Activated CD4-positive, CD25-positive, alpha-beta regulatory T cell (primary cell): Measurements from ENCODE around the gene AK4.
"Not testable (repeated sequence)": the region's sequence is repeated elsewhere in the genome, so short reads cannot be mapped to it uniquely, and the experiment has no call there.

Experiments
- DNase-seq, 4 experiments: peaks; one replicate each; lab custom pipeline; 2025; lab: John Stamatoyannopoulos, UW

The AK4 gene

DNA sequence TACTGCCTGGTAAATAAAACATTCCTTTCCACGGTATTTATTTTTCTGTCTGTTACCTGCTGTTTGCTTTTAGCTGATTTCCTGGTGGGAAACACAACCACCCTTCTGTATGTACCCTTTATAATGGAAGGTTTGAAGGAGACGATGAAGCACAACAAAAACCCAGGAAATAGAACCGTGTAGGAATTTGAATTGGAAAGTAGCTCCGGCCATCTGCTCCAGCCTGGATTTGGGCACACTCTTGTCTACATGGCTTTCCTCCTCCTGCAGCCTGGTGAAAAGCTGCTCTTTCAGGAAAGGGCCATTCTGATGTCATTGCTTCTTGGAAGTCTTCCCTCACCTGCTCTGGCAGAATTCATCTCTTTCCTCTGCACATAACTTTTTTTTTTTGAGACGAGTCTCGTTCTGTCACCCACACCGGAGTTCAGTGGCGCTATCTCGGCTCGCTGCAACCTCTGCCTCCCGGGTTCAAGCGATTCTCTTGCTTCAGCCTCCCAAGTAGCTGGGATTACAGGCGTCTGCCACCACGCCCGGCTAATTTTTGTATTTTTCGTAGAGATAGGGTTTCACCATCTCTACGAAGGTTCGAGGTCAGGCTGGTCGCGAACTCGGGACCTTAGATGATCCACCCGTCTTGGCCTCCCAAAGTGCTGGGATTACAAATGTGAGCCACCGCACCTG is 2.7 kb downstream of the AK4 start:
- DNase-seq, result no peak

DNA sequence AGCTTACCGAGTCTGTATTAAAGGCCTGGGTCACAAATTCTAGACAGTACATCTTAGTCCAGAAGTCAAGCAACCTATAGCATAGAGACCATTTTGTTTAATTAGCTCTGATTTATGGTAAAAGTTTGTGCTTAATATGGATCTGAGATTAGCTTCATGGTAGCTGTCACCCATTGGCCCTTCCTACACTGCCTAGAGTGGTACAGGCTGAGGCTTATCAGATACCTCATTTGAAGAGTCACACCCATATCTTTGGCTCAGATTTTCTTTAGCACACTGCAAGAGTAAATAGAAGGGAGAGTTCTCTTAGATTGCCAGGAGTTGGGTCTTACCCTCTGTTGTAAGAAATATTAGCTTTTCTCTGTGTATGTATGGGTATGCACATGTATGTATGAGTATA is 3.6 kb downstream of the AK4 start:
- DNase-seq, result no peak

DNA sequence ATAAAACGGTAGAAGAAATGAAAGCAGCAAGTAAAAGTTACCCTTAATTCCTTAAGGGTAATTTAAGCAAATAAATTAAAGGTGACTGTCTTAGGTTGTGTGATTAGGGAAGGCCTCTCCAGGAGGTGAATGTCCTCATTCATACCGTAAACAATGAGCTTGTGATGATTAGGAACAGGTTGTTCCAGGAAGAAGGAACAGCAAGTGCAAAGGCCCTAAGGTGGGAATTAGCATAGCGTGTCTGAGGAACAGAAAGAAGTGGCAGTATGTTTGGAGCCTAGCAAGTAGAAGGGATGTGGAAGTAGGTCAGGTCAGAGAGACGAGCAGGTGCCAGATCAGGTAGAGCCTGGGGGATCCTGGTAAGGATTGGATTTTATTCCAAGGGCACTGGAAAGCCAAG is 5.6 kb downstream of the AK4 start:
- no peak for DNase-seq

DNA sequence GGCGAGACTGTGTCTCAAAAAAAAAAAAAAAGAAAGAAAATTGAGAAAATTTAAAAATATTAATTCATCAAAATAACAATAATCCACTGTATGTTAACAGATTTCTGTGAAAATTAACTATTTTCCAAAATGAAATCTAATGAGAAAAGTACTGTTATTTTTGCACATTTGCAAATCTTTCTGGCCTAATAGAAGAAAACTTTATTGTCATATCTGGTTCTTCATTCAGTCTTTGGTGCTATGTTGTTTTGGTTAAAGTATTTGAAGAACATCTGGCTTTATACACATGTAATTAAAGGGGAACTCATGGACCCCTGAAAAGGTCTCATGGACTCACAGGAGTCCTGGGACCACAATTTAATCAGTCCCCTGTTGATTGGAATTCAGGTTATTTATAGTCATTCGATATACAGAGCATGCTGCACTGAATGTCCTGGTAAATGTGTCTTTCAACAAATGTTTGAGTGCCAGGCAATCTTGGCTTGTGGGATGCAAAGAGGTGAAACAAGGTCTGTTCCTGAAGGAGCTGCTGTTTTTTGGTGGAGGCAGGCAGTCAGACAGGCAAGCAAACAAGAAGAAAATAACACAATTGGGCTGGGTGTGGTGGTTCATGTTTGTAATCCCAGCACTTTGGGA is 9.0 kb downstream of the AK4 start:
- no peak for DNase-seq

DNA sequence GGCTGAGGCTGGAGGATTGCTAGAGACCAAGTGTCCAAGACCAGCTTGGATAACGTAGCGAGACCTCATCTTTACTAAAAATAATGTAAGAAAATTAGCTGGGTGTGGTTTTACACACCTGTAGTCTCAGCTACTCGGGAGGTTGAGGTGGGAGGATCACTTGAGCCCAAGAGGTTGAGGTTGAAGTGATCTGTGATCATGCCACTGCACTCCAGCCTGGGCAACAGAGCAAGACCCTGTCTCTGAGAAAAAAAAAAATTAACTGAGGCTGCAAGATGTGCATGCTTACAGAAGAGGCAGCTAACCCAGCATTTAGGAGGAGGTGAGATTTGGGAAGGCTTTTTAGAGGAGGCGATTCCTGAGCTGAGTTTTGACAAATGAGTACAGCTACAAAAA is 9.5 kb downstream of the AK4 start:
- DNase-seq, result no peak

DNA sequence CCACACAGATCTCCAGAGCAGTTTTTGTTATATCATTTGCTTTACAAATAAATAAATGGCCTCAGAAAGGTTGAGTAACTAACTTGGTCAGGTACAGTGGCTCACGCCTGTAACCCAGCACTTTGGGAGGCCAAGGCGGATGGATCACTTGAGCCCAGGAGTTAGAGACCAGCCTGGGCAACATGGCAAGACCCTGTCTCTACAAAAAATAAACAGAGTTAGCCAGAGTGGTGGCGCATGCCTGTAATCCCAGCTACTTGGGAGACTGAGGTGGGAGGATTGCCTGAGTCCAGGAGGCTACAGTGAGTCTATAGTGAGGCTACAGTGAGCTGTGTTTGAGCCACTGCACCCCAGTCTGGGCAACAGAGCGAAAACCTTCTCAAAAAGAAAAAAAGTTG is 11.3 kb downstream of the AK4 start:
- not testable (repeated sequence) for DNase-seq

DNA sequence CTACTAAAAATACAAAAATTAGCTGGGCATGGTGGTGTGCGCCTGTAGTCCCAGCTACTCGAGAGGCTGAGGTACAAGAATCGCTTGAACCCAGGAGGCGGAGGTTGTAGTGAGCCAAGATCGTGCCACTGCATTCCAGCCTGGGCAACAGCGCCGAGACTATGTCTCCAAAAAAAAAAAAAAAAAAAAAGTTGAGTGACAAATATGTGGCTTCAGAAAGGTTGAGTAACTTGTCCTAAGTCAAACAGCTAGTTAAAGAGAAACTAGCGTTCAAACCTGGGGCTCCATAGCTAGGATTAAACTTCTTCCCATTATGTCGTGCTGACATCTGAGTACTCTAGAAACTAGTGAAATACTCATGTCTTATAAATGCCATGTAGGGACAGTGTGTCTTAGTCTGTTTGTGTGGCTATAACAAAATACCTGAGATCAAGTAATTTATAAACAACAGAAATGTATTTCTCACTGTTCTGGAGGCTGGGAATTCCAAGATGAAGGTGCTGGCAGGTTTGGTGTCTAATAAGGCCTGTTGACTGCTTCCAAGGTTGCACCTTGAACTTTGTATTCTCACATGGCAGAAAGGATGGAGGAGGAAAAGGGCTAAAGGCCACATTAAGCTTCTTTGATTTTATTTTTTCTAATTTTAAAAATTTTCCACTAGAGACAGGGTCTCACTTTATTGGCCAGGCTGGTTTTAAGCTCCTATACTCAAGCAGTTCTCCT is 12.0 kb downstream of the AK4 start:
- DNase-seq, result no peak

DNA sequence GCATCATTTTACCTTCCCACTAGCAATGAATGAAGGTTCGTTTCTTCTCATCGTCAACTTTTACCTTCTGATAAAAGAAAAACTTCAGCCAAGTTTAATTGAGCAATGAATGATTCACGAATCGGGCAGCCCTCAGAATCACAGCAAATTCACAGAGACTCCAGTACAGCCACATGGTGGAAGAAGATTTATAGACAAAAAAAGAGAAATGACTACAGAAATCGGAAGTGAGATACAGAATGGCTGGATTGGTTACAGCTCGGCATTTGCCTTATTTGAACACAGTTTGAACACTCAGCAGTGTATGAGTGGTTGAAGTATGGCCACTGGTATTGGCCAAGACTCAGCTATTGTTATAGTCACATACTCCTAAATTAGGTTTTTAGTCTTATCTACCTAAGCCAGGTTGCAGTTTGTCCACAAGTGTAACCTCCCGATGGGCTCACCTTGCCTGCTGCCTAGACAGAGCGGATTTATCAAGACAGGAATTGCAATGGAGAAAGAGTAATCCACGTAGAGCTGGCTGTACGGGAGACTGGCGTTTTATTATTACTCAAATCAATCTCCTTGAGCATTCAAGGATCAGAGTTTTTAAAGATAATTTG is 15.3 kb downstream of the AK4 start:
- DNase-seq, result no peak

DNA sequence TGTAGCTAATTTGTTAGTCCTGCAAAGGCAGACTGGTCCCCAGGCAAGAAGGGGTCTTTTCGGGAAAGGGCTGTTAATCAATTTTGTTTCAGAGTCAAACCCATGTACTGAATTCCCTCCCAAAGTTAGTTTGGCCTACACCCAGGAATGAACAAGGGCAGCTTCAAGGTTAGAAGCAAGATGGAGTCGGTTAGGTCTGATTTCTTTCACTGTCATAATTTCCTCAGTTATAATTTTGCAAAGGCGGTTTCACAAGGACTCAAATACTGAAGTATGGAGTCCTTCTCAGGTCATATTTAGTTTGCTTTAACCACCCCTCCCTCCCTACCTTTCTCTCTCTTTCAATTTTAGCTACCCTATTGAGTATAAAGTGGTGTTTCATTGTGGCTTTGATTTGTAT is 16.1 kb downstream of the AK4 start:
- not testable (repeated sequence) for DNase-seq

DNA sequence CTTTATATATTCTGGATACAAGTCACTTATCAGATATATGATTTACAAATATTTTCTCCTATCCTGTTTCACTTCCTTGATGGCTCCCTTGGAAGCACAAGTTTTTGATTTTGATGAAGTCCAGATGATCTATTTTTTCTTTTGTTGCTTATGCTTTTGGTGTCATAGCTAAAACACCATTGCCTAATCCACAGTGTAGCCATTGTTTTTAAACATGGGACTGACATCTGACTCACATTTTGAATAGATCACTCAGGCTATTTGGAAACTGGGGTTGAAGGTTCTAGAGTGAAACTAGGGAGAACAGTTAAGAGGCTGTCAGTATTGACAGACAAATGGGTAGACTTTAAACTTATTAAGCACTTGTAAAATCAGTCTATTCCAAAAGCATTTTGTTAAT is 16.6 kb downstream of the AK4 start:
- DNase-seq, result no peak

DNA sequence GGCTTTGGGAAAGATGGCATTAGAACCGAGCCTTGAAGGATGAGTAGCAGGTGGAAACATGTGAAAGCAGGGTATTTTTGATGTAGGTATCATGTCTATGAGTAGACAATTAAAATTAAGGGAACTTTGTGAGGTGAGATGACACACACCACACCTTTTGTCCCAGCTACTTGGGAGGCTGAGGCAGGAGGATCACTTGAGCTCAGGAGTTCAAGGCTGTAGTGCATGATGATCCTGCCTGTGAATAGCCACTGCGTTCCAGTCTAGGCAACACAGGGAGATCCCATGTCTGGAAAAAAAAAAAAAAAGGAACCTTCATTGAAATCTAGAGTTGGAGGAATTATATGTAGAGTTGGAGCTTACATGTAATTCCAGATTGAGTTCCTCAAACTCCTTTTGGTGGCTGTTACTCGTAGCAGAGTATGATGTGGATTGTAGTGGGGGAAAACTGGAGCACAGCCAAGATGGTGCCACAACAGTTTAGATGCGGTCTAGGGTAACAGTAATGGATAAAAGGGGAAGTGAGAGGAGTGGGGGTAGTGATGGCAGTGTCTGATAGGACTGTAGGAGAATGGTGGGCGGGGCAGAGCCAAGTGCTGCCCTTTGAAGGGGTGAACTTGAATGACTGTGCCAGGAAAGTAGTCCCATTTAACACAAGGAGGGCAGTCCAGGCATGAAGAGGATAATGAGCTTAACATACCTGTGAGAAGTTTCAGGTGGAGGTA is 17.4 kb downstream of the AK4 start:
- no peak for DNase-seq

DNA sequence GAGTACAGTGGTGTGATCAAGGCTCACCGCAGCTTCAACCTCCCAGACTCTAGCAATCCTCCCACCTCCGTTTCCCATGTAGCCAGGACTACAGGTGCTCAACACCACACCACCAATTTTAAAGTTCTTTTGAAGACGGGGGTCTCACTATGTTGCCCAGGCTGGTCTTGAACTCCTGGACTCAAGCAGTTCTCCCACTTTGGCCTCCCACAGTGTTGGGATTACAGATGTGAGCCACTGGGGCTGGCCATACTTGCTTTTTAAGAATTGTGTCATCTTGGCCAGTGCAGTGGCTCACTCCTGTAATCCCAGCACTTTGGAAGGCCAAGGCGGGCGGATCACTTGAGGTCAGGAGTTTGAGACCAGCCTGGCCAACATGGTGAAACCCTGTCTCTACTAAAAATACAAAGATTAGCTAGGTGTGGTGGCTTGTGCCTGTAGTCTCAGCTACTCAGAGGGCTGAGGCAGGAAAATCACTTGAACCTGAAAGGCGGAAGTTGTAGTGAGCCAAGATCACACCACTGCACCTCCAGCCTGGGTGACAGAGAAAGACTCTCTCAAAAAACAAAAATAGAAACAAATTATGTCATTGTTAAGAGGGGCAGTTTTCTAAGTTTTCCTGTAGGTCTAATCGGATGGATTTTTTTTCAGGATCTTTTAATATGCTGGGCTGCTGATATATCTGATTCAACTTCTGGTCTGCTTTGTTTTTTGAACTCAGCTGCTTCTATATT is 18.7 kb downstream of the AK4 start:
- no peak for DNase-seq

DNA sequence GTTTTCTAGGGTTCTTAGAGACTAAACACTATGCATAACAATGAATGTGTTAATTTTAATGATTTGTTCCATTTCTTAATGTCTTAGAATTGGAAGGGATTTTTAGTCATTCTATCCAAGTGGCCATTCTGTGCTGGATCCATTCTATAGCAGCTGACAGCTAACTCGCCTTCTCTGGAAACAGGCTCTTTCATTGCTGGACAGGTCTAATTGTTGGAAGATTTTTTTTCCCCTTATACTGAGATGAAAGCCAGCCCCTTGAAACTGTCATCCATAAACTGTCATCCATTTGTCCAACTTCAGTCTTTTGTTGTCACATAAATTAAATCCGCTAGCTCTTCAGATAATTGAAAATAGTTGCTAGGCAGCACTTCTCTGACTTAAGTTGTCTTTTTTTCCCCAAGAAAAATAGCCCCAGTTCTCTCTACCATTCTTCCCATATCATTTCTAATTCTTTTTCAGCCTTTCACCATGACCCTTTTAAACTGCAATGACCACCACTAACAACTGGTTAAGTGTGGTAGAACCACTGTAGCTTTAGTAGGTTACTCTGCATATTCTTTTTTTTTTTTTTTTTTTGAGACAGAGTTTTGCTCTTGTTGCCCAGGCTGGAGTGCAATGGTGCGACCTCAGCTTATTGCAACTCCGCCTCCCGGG is 19.7 kb downstream of the AK4 start:
- DNase-seq, result no peak

DNA sequence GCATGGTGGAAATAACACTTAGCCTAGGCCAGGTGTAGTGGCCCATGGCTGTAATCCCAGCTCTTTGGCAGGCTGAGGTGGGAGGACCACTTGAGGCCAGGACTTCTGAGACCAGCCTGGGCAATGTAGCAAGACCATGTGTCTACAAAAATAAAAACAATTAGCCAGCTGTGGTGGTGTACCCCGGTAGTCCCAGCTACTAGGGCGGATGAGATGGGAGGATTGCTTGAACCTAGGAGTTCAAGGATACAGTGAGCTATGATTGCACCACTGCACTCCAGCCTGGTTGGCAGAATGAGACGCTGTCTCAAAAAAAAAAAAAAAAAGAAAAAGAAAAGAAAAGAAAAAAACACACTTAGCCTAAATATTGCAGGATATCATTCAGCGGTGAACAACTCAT is 20.9 kb downstream of the AK4 start:
- no peak for DNase-seq

DNA sequence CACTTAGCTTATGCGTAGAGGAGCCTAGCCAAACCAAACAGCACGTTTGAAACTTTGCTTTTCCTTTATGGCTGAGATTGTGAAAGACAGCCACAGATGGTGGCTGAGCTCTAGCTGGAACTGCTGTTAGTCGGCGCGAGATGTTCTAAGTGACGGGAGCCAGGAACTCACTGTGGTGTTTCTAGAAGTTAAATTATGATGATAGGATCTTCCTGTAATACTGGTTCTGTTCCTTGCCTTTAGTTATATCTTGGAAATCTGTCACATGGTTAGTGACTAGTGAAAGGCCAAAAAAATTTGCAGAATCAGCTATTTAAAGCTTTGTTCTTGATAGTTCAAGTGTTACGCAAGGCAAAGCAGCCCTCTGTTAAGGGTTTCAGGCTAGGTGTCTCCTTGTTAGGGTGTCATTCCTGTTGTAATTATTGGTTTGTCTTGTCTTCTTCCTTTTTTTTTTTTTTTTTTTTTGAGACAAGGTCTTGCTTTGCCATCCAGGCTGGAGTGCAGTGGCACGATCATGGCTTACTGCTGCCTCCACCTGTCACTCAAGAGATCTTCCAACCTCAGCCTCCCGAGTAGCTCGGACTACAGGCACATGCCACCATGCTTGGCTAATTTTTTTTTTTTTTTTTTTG is 22.6 kb downstream of the AK4 start:
- DNase-seq, result no peak

DNA sequence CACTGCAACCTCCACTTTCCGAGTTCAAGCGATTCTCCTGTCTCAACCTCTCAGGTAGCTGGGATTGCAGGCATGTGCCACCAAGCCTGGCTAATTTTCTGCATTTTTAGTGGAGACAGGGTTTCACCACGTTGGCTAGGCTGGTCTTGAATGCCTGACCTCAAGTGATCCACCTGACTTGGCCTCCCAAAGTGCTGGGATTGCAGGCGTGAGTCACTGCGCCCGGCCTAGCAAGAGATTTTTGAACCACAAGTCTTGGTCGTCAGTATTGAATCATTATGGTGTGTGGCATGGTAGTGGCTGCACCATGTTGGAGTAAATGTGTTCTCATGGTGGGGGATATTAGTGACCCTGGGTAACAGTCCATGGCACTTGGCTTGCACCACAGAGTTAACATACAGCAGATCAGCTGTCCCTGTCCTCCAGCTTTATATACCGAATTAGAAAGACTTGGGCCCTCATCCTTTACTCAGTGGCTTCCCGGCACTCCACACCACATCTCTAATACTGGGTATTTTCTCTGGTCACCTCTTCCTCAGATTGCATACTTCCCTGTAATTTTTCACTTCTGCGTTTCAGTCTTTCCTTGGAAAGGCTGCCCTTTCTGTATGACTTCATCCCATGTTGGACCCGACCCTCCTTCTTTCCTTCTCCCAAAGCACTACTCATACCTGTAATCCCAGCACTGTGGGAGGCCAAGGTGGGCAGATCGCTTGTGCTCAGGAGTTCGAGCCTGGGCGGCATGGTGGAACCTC is 25.1 kb downstream of the AK4 start:
- no peak for DNase-seq

DNA sequence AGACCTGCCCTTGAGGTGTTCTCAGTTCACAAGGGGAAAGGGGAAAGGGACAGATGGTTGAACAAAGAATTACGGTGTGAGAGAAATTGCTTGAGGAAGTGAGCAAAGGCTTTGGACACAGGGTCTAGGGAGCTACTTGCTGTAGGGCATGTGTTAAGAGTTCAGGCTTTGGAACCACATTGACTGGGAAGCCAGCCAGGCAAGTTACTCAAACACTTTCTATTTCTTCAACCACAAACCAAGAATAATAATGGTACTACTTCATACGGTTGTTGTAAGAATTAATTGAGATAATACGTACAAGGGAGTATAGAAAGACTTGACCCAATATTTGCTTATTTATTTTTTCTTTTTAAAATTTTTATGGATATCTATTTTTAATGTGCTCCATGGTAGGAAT is 26.6 kb downstream of the AK4 start:
- DNase-seq, result no peak

DNA sequence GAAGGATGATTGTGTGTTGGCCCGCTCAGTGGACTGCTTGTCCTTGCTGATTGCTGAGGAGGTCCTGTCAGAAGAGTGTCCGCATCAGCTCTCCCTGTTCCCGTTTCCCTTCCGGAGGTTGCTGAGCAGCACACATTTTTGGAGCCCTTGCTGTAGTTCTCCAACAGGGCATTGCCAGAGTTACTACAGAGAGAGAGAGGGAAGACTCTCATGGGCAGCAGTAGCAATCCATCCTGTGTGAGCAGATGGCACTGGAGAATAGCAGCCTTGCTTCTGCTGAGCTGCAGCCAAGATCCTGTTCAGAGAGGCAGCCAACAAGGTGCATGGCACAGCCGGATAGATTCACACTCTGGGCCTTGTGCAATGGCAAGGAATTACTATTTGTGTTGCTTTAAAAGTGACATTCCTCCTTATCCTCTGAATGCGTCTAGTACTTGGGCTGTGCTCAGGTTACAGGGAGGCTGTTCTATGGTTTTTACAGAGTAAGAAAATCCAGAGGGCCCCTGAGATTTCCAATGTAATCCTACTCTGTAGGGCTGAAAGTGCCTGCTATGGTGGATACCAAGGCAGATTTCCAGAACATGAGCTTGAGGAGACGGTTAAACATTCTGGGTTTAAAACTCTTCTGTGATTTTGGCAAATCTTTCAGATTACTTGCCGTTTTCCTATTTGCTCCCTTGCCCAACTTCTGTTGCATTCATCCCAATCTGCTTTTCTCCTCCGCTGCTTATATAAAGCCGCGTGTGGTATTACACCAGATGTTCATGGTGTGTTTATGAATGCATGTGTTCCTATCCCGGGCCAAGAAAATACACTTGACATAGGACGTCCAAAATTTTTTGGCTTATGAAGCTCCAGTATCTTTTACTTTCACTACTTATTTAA is 27.4 kb downstream of the AK4 start:
- DNase-seq, result no peak

DNA sequence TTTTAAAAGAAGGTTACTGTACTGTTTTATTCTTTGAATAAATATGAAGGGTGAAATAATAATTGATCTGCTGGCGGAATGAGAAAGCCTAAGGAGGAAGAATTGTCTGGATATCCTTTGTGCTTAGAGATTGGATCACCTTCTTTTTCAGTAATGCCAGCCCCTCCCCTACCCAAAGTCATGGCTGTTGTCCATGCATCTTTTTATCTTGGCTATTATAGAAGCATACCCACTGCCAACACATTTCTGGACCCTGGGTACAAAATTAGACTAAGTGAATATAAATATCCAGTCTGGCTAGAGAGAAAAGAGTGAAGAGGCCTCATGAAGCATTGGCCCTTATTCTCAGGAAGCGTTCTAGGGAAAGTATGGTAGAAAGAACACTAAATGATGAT is 28.1 kb downstream of the AK4 start:
- no peak for DNase-seq
